IMR-90 (cell line): Measurements from ENCODE around the gene MED26. TPM values are rescaled to one million over a fixed set of nuclear protein-coding genes. Genes with fewer than 3 reads are reported as not detected.

ENCODE experiments used
- ATAC-seq: fragments of 200-7000 bp; cut with Tn5 transposase; 2 replicates; pipeline ENCODE4 v1.9.1; 2020; ENCODE audit warnings: low read depth, mild to moderate bottlenecking, moderate library complexity
- BruUV-seq: library from RNA; stranded (reverse); fragments of 400-500 nt; replicated peaks from 2 replicates; lab custom pipeline; 2021; lab: Mats Ljungman, UMichigan
- CTCF ChIA-PET: fragments of 300-600 bp; formaldehyde crosslinking; extraction: SDS; loops from one replicate; lab custom pipeline; 2021; ENCODE audit warnings: antibody characterized with exemption; lab: Yijun Ruan, JAX
- POLR2A ChIA-PET: fragments of 300-600 bp; sonication (Branson Sonifier 250); formaldehyde crosslinking; loops from one replicate; lab custom pipeline; 2022; ENCODE audit warnings: antibody characterized with exemption; ENCODE audit not compliant: unreplicated experiment; lab: Charles Lee
- DNase-seq: peaks from one replicate; pipeline ENCODE4 v3.0.0; 2013
- H2AFZ ChIP-seq: replicated peaks from 2 replicates; pipeline ENCODE3; 2013; ENCODE audit warnings: low read length, mild to moderate bottlenecking; ENCODE audit not compliant: poor library complexity
- H2AK5ac ChIP-seq: 2 replicates; pipeline ENCODE4 v1.6.1; 2013; ENCODE audit warnings: low read depth, low read length, inconsistent platforms
- H2AK9ac ChIP-seq: replicated peaks from 2 replicates; pipeline ENCODE3; 2013; ENCODE audit warnings: mild to moderate bottlenecking, low read depth, low read length, moderate library complexity; ENCODE audit not compliant: poor library complexity
- H2BK120ac ChIP-seq: 2 replicates; pipeline ENCODE4 v1.6.1; 2013; ENCODE audit warnings: low read depth, low read length, inconsistent platforms
- H2BK15ac ChIP-seq: 3 replicates; pipeline ENCODE4 v1.6.1; 2013; ENCODE audit warnings: low read depth, low read length, inconsistent platforms
- H2BK20ac ChIP-seq: 2 replicates; pipeline ENCODE4 v1.6.1; 2013; ENCODE audit warnings: low read depth, mild to moderate bottlenecking, inconsistent platforms, low read length, moderate library complexity
- H2BK5ac ChIP-seq: 2 replicates; pipeline ENCODE4 v1.6.1; 2013; ENCODE audit warnings: mild to moderate bottlenecking, low read depth, low read length, inconsistent platforms; ENCODE audit not compliant: poor library complexity, severe bottlenecking
- H3K14ac ChIP-seq: replicated peaks from 2 replicates; pipeline ENCODE4 v1.6.1; 2013; ENCODE audit warnings: low read depth, low read length, inconsistent platforms
- H3K18ac ChIP-seq: 2 replicates; pipeline ENCODE4 v1.6.1; 2013; ENCODE audit warnings: low read depth, low read length, control low read depth
- H3K23ac ChIP-seq: 2 replicates; pipeline ENCODE4 v1.6.1; 2013; ENCODE audit warnings: low read depth, low read length, inconsistent platforms
- H3K27ac ChIP-seq: 2 replicates; pipeline ENCODE4 v1.5.1; 2013; ENCODE audit warnings: mild to moderate bottlenecking, control low read depth, low read length; ENCODE audit not compliant: insufficient read depth
- H3K27me3 ChIP-seq: 2 replicates; pipeline ENCODE4 v1.6.1; 2013; ENCODE audit warnings: low read length; ENCODE audit not compliant: control insufficient read depth, insufficient read depth
- H3K36me3 ChIP-seq: 2 replicates; pipeline ENCODE4 v1.6.1; 2013; ENCODE audit warnings: low read length, mixed read lengths; ENCODE audit not compliant: control insufficient read depth, insufficient read depth
- H3K4ac ChIP-seq: 2 replicates; pipeline ENCODE4 v1.6.1; 2013; ENCODE audit warnings: low read depth, low read length, inconsistent platforms
- H3K4me1 ChIP-seq: 2 replicates; pipeline ENCODE4 v1.6.1; 2013; ENCODE audit warnings: low read length, mixed read lengths; ENCODE audit not compliant: control insufficient read depth, insufficient read depth
- H3K4me2 ChIP-seq: 2 replicates; pipeline ENCODE4 v1.6.1; 2013; ENCODE audit warnings: low read depth, mild to moderate bottlenecking, control low read depth, low read length, moderate library complexity
- H3K4me3 ChIP-seq: 2 replicates; pipeline ENCODE4 v1.5.1; 2013; ENCODE audit warnings: low read depth, mild to moderate bottlenecking, control low read depth, low read length, moderate library complexity; ENCODE audit not compliant: insufficient read depth
- H3K56ac ChIP-seq: 2 replicates; pipeline ENCODE4 v1.6.1; 2013; ENCODE audit warnings: low read length, inconsistent platforms; ENCODE audit not compliant: insufficient read depth; ENCODE audit errors: extremely low read depth
- H3K79me1 ChIP-seq, 2 experiments: 2 replicates each; pipeline ENCODE4 v1.6.1; 2013; ENCODE audit warnings: low read length in 2 of 2, inconsistent platforms in 1 of 2, low read depth in 1 of 2
- H3K9ac ChIP-seq: 2 replicates; pipeline ENCODE4 v1.6.1; 2013; ENCODE audit warnings: low read depth, low read length, control low read depth
- H3K9me1 ChIP-seq: 2 replicates; pipeline ENCODE4 v1.6.1; 2013; ENCODE audit warnings: low read length, inconsistent platforms; ENCODE audit not compliant: insufficient read depth
- H3K9me3 ChIP-seq: 2 replicates; pipeline ENCODE4 v1.6.1; 2013; ENCODE audit warnings: low read length; ENCODE audit not compliant: control insufficient read depth, insufficient read depth
- H4K20me1 ChIP-seq: 2 replicates; pipeline ENCODE4 v1.6.1; 2013; ENCODE audit warnings: low read length, inconsistent platforms; ENCODE audit not compliant: insufficient read depth
- H4K5ac ChIP-seq: 2 replicates; pipeline ENCODE4 v1.6.1; 2013; ENCODE audit warnings: mild to moderate bottlenecking, low read depth, low read length, control low read depth
- H4K8ac ChIP-seq, 2 experiments: 2 replicates each; pipeline ENCODE4 v1.6.1; 2013; ENCODE audit warnings: low read depth in 2 of 2, low read length in 2 of 2, control low read depth in 1 of 2, inconsistent platforms in 1 of 2
- H4K91ac ChIP-seq: 2 replicates; pipeline ENCODE4 v1.6.1; 2013; ENCODE audit warnings: low read depth, low read length, inconsistent platforms; ENCODE audit not compliant: insufficient read depth
- BHLHE40 ChIP-seq: fragments of 150-350 bp; IDR thresholded peaks from 2 replicates; pipeline ENCODE4 v1.6.1; 2016; ENCODE audit warnings: mild to moderate bottlenecking, low read depth, low read length
- MXI1 ChIP-seq: IDR thresholded peaks from 2 replicates; pipeline ENCODE4 v1.6.1; 2012; ENCODE audit warnings: low read depth, mild to moderate bottlenecking, low read length, moderate library complexity, borderline replicate concordance
- RAD21 ChIP-seq: IDR thresholded peaks from 2 replicates; pipeline ENCODE4 v1.6.1; 2012; ENCODE audit warnings: low read length, improper control_type of control experiment
- WGBS, 2 experiments: methylation state at CpG; one replicate each; pipeline versions ENCODE4 v1.1.5 to v1.1.7; 2013; ENCODE audit warnings: missing lambda C conversion rate in 2 of 2; ENCODE audit not compliant: insufficient read length in 1 of 2; ENCODE audit errors: extremely low coverage in 2 of 2; 5-methylcytosine and 5-hydroxymethylcytosine counted together
- dilution Hi-C: fragments of 300-500 bp; cut with HindIII; formaldehyde crosslinking; loops from one replicate; pipeline ENCODE4 v1.14.3; 2018; ENCODE audit warnings: low sequenced_read_pairs; ENCODE audit not compliant: unreplicated experiment
- in situ Hi-C: fragments of 300-500 bp; cut with MboI; formaldehyde crosslinking; loops from 3 replicates; pipeline ENCODE4 v1.14.3; 2019; ENCODE audit warnings: low sequenced_read_pairs, inconsistent platforms, mixed read lengths
- intact Hi-C: fragments of 100-400 bp; cut with micrococcal nuclease; formaldehyde crosslinking; loops from 2 replicates; pipeline ENCODE4 v1.10.0; 2022
- polyA plus RNA-seq, 3 experiments: library from polyadenylated mRNA; depleted of rRNA; stranded (reverse); fragments of >200 nt; gene quantifications; 2 replicates each; pipeline ENCODE4 v1.2.3, GENCODE V29; 2012; ENCODE audit warnings: low replicate concordance in 1 of 3
- total RNA-seq: library from RNA; depleted of rRNA; stranded (reverse); fragments of >200 nt; gene quantifications from 2 replicates; pipeline ENCODE4 v1.2.3, GENCODE V29; 2012

MED26 gene
- total and polyA plus RNA-seq, 2 of the 4 experiments (the other 2 are of a cell fraction) = 2.0 to 4.0 TPM

GRCh38 chr19:16628984-16629691 lies 1.1 kb upstream of the MED26 start:
- intact Hi-C loops (loop anchor here (2.0 to 5.0 kb wide), 2 partner anchors 57 to 86 kb away; partner anchors contain the start of genes CHERP and SLC35E1), in situ Hi-C loops (loop anchor here (5.0 kb wide), 1 partner anchor 47 kb away; no protein-coding TSS in a partner anchor), dilution Hi-C loops (no loop called here)
- Histone ChIP-seq H2BK120ac (peak overlapping the region; percentile 51; the same call in 1 of the 2 replicates), H2AK5ac (peak overlapping the region; percentile 92), H3K27ac (peak overlapping the region; percentile 90), H4K91ac (peak overlapping the region; percentile 65), H3K4me2 (peak overlapping the region; percentile 89), H3K4me3 (peak overlapping the region; percentile 95), H2BK15ac (no peak overlapping the region), H2BK20ac (no peak overlapping the region), H3K9me1 (no peaks in the 10 kb centered on the region; the same call in 1 of the 2 replicates), H3K23ac (peak overlapping the region; percentile 89), H4K20me1 (peaks cover 47% of the 10 kb centered on the region), H4K5ac (peak overlapping the region; percentile 21), H3K18ac (no peak overlapping the region), H4K8ac (peak overlapping the region; percentile 60 to 90), H3K14ac (peak overlapping the region; percentile 88), H2AFZ (peak overlapping the region; percentile 98), H3K79me1 (peaks cover 9 to 64% of the 10 kb centered on the region in 2 experiments), H3K56ac (peak overlapping the region; percentile 26; the same call in 1 of the 2 replicates), H3K9ac (peak overlapping the region; percentile 89), H3K36me3 (peaks cover 20% of the 10 kb centered on the region), H3K9me3 (no peaks in the 10 kb centered on the region), H3K4me1 (0 out of 2 replicates have a peak, but pooled peaks cover 2% of the 10 kb centered on the region), H3K27me3 (no peaks in the 10 kb centered on the region), H3K4ac (peak overlapping the region; percentile 90), H2AK9ac (peak overlapping the region; percentile 97), H2BK5ac (peak overlapping the region; percentile 90)
- DNase-seq = peak; percentile 72
- no CpG with 5 or more reads among the region's 23 CpGs for WGBS, 2 experiments
- CTCF ChIA-PET = no interaction called here
- POLR2A ChIA-PET = no interaction called here
- no peak for ATAC-seq
- TF ChIP-seq RAD21 (no peak), BHLHE40 (peak; percentile 45; the same call in 1 of the 2 replicates), MXI1 (peak; percentile 88; the same call in 1 of the 2 replicates)
- BruUV-seq = no TSS peak
